H9 (cell line): ENCODE data around the gene OR52N4. TPM values are rescaled to one million over a fixed set of nuclear protein-coding genes. Genes with fewer than 3 reads are reported as not detected.

Experiments used
- DNase-seq: peaks from one replicate; pipeline ENCODE4 v3.0.0-alpha.2; 2017
- H2AFZ ChIP-seq: one replicate; pipeline ENCODE4 v1.6.1; 2013; ENCODE audit warnings: mild to moderate bottlenecking, low read length, control low read depth, moderate library complexity
- H2AK5ac ChIP-seq: 2 replicates; pipeline ENCODE4 v1.6.1; 2013; ENCODE audit warnings: low read length, control low read depth, mixed read lengths; ENCODE audit not compliant: insufficient read length
- H2BK120ac ChIP-seq: one replicate; pipeline ENCODE4 v1.6.1; 2013; ENCODE audit warnings: low read depth, mild to moderate bottlenecking, low read length, control low read depth, inconsistent platforms; ENCODE audit not compliant: poor library complexity, severe bottlenecking
- H2BK12ac ChIP-seq: 2 replicates; pipeline ENCODE4 v1.6.1; 2013; ENCODE audit warnings: low read length, control low read depth, mixed read lengths, low read depth; ENCODE audit not compliant: insufficient read length
- H2BK15ac ChIP-seq: 2 replicates; pipeline ENCODE4 v1.6.1; 2013; ENCODE audit warnings: low read depth, low read length, control low read depth
- H2BK20ac ChIP-seq: one replicate; pipeline ENCODE4 v1.6.1; 2013; ENCODE audit warnings: low read depth, mild to moderate bottlenecking, low read length, control low read depth, inconsistent platforms; ENCODE audit not compliant: poor library complexity, severe bottlenecking
- H2BK5ac ChIP-seq: 2 replicates; pipeline ENCODE4 v1.6.1; 2013; ENCODE audit warnings: low read length, control low read depth, mixed read lengths; ENCODE audit not compliant: insufficient read length
- H3K14ac ChIP-seq: 2 replicates; pipeline ENCODE4 v1.6.1; 2013; ENCODE audit warnings: low read length, control low read depth; ENCODE audit not compliant: insufficient read depth
- H3K18ac ChIP-seq: 2 replicates; pipeline ENCODE4 v1.6.1; 2013; ENCODE audit warnings: low read depth, mild to moderate bottlenecking, mixed read lengths, low read length, control low read depth; ENCODE audit not compliant: insufficient read length
- H3K23ac ChIP-seq: 2 replicates; pipeline ENCODE4 v1.6.1; 2013; ENCODE audit warnings: low read length, control low read depth, mixed read lengths, low read depth; ENCODE audit not compliant: insufficient read length
- H3K23me2 ChIP-seq: 2 replicates; pipeline ENCODE4 v1.6.1; 2013; ENCODE audit warnings: low read depth, mild to moderate bottlenecking, mixed read lengths, low read length, control low read depth; ENCODE audit not compliant: insufficient read length, poor library complexity, severe bottlenecking
- H3K27ac ChIP-seq: 2 replicates; pipeline ENCODE4 v1.5.1; 2013; ENCODE audit warnings: low read length, control low read depth, mixed read lengths, low read depth; ENCODE audit not compliant: insufficient read length
- H3K27me3 ChIP-seq: 2 replicates; pipeline ENCODE4 v1.6.1; 2013; ENCODE audit warnings: low read length, control low read depth, inconsistent platforms; ENCODE audit not compliant: insufficient read depth
- H3K4ac ChIP-seq: 2 replicates; pipeline ENCODE4 v1.6.1; 2013; ENCODE audit warnings: low read depth, mild to moderate bottlenecking, control low read depth, inconsistent platforms, low read length, moderate library complexity
- H3K4me1 ChIP-seq: 2 replicates; pipeline ENCODE4 v1.6.1; 2013; ENCODE audit warnings: low read length, control low read depth, inconsistent platforms; ENCODE audit not compliant: insufficient read depth
- H3K4me2 ChIP-seq: 2 replicates; pipeline ENCODE4 v1.6.1; 2013; ENCODE audit warnings: low read length, control low read depth, mixed read lengths; ENCODE audit not compliant: insufficient read length, insufficient read depth
- H3K56ac ChIP-seq: 2 replicates; pipeline ENCODE4 v1.6.1; 2013; ENCODE audit warnings: low read depth, mild to moderate bottlenecking, mixed read lengths, low read length, control low read depth; ENCODE audit not compliant: insufficient read length
- H3K79me1 ChIP-seq: 2 replicates; pipeline ENCODE4 v1.6.1; 2013; ENCODE audit warnings: low read depth, mild to moderate bottlenecking, moderate library complexity, low read length, control low read depth, inconsistent platforms; ENCODE audit not compliant: insufficient read depth, poor library complexity, severe bottlenecking
- H3K79me2 ChIP-seq: 2 replicates; pipeline ENCODE4 v1.6.1; 2013; ENCODE audit warnings: low read length, control low read depth, inconsistent platforms; ENCODE audit not compliant: insufficient read depth
- H3K9ac ChIP-seq: 2 replicates; pipeline ENCODE4 v1.6.1; 2013; ENCODE audit warnings: low read length, control low read depth, mixed read lengths; ENCODE audit not compliant: insufficient read length; ENCODE audit errors: extremely low read depth
- H3K9me3 ChIP-seq: one replicate; pipeline ENCODE4 v1.6.1; 2013; ENCODE audit warnings: low read depth, low read length, inconsistent platforms; ENCODE audit not compliant: control insufficient read depth
- H3T11ph ChIP-seq: one replicate; pipeline ENCODE4 v1.6.1; 2013; ENCODE audit warnings: mild to moderate bottlenecking, low read length, control low read depth, inconsistent platforms
- H4K20me1 ChIP-seq: one replicate; pipeline ENCODE4 v1.6.1; 2013; ENCODE audit not compliant: control insufficient read depth, insufficient read length, insufficient read depth
- H4K5ac ChIP-seq: 2 replicates; pipeline ENCODE4 v1.6.1; 2013; ENCODE audit warnings: low read depth, mild to moderate bottlenecking, mixed read lengths, low read length, control low read depth; ENCODE audit not compliant: insufficient read length
- H4K8ac ChIP-seq: replicated peaks from 2 replicates; pipeline ENCODE4 v1.6.1; 2013; ENCODE audit warnings: low read length, control low read depth, mixed read lengths, low read depth; ENCODE audit not compliant: insufficient read length
- H4K91ac ChIP-seq: 2 replicates; pipeline ENCODE4 v1.6.1; 2013; ENCODE audit warnings: low read depth, mild to moderate bottlenecking, moderate library complexity, mixed read lengths, low read length, control low read depth; ENCODE audit not compliant: insufficient read length
- H3K27ac Mint-ChIP-seq, 3 experiments: 2 replicates in 2 of 3; 3 replicates in 1 of 3; pipeline ENCODE4 v1.8.0; 2020 to 2021; ENCODE audit warnings: mixed read lengths in 3 of 3, mild to moderate bottlenecking in 1 of 3, moderate library complexity in 1 of 3
- H3K27me3 Mint-ChIP-seq: 2 replicates; pipeline ENCODE4 v1.8.0; 2021; ENCODE audit warnings: low read depth, mild to moderate bottlenecking, moderate library complexity, mixed read lengths
- H3K36me3 Mint-ChIP-seq, 3 experiments: 2 replicates in 2 of 3; 3 replicates in 1 of 3; pipeline ENCODE4 v1.8.0; 2020 to 2021; ENCODE audit warnings: low read depth in 3 of 3, mixed read lengths in 3 of 3; ENCODE audit not compliant: insufficient read depth in 1 of 3
- H3K4me1 Mint-ChIP-seq, 2 experiments: 2 replicates each; pipeline ENCODE4 v1.8.0; 2020; ENCODE audit warnings: mixed read lengths in 2 of 2
- H3K4me3 Mint-ChIP-seq, 2 experiments: 2 replicates in 1 of 2; 3 replicates in 1 of 2; pipeline ENCODE4 v1.8.0; 2020 to 2021; ENCODE audit warnings: mild to moderate bottlenecking in 2 of 2, mixed read lengths in 2 of 2, moderate library complexity in 1 of 2
- H3K9me3 Mint-ChIP-seq, 2 experiments: 2 replicates in 1 of 2; 3 replicates in 1 of 2; pipeline ENCODE4 v1.8.0; 2020; ENCODE audit warnings: mild to moderate bottlenecking in 2 of 2, mixed read lengths in 2 of 2, moderate library complexity in 1 of 2
- CTCF ChIP-seq: fragments of 200-600 bp; sonication (generic); conservative IDR thresholded peaks from 3 replicates; pipeline ENCODE4 v1.8.0; 2021; ENCODE audit warnings: antibody characterized with exemption, mild to moderate bottlenecking
- WGBS: extraction: QIAGEN DNeasy Blood & Tissue Kit; methylation state at CpG from one replicate; pipeline ENCODE4 v1.1.7; 2013; ENCODE audit warnings: missing lambda C conversion rate, low lambda C conversion rate, mixed read lengths; ENCODE audit not compliant: insufficient read length; ENCODE audit errors: extremely low coverage; 5-methylcytosine and 5-hydroxymethylcytosine counted together
- total RNA-seq: library from RNA; stranded (reverse); gene quantifications from 2 replicates; pipeline ENCODE4 v1.2.1, GENCODE V29; 2021

The OR52N4 gene
- total RNA-seq, 1 experiment from 2014 or later, result not detected

GRCh38 chr11:5705688-5706087, 48.4 kb upstream of the OR52N4 start:
- Histone ChIP-seq H2BK12ac (no peak overlapping the region), H3K23ac (no peak overlapping the region), H3K23me2 (no peaks in the 10 kb centered on the region), H4K8ac (no peak overlapping the region), H2BK5ac (no peak overlapping the region), H3T11ph (no peak overlapping the region), H2BK20ac (no peak overlapping the region), H3K9me3 (no peaks in the 10 kb centered on the region), H4K5ac (no peak overlapping the region), H2BK120ac (no peak overlapping the region), H3K4ac (no peak overlapping the region), H4K91ac (no peak overlapping the region), H2BK15ac (no peak overlapping the region), H3K79me1 (no peaks in the 10 kb centered on the region), H3K79me2 (no peaks in the 10 kb centered on the region), H3K4me1 (no peaks in the 10 kb centered on the region), H3K18ac (no peak overlapping the region), H3K14ac (no peak overlapping the region), H3K9ac (no peak overlapping the region), H3K27me3 (no peaks in the 10 kb centered on the region), H3K27ac (no peak overlapping the region), H3K56ac (no peak overlapping the region), H4K20me1 (no peaks in the 10 kb centered on the region), H2AK5ac (no peak overlapping the region), H2AFZ (no peak overlapping the region), H3K4me2 (no peak overlapping the region)
- no peaks in the 10 kb centered on the region for H3K4me1 Mint-ChIP-seq
- DNase-seq, result no peak
- no peaks in the 10 kb centered on the region; a peak in 1 of 5 replicates for H3K9me3 Mint-ChIP-seq
- H3K36me3 Mint-ChIP-seq, result peaks cover 0 to 71% (median 36%) of the 10 kb centered on the region in 3 experiments; a peak in 4 of 7 replicates
- WGBS, result no CpG with 5 or more reads among the region's 4 CpGs
- H3K27ac Mint-ChIP-seq, result no peak overlapping the region
- no peak overlapping the region for H3K4me3 Mint-ChIP-seq
- H3K27me3 Mint-ChIP-seq, result no peaks in the 10 kb centered on the region
- TF ChIP-seq CTCF, result no peak
